SU-DHL-6 (cell line): Measurements from ENCODE around the gene DAAM2.

Experiments
- H2AFZ ChIP-seq: fragments of 200-600 bp; sonication (generic); 2 replicates; pipeline ENCODE4 v1.6.1; 2014; ENCODE audit warnings: low read depth, mild to moderate bottlenecking, moderate library complexity, mixed read lengths, antibody characterized with exemption, low read length; ENCODE audit not compliant: severe bottlenecking
- H3F3A ChIP-seq: fragments of 200-600 bp; shearing (Covaris generic); 2 replicates; pipeline ENCODE4 v1.6.0; 2016; ENCODE audit warnings: antibody characterized with exemption, mild to moderate bottlenecking; ENCODE audit not compliant: insufficient read depth
- H3K27ac ChIP-seq: fragments of 200-600 bp; sonication (generic); 2 replicates; pipeline ENCODE4 v1.5.1; 2016; ENCODE audit warnings: low read depth, mild to moderate bottlenecking, low read length, moderate library complexity, mixed read lengths
- H3K27me3 ChIP-seq: fragments of 200-600 bp; sonication (generic), shearing (Covaris generic); 2 replicates; pipeline ENCODE4 v1.6.0; 2014; ENCODE audit warnings: mild to moderate bottlenecking, low read length
- H3K36me3 ChIP-seq: fragments of 200-600 bp; sonication (generic); 2 replicates; pipeline ENCODE4 v1.6.1; 2014; ENCODE audit warnings: mild to moderate bottlenecking, low read length, mixed read lengths
- H3K4me2 ChIP-seq: fragments of 300-600, 200-600 bp; shearing (Covaris generic), sonication (generic); 2 replicates; pipeline ENCODE4 v1.6.0; 2014; ENCODE audit warnings: low read length, low read depth, mild to moderate bottlenecking; ENCODE audit not compliant: poor library complexity, severe bottlenecking
- H3K4me3 ChIP-seq: fragments of 200-600 bp; sonication (generic); 2 replicates; pipeline ENCODE4 v1.5.1; 2014; ENCODE audit warnings: antibody characterized with exemption, low read length, mild to moderate bottlenecking, mixed read lengths; ENCODE audit not compliant: insufficient read depth, poor library complexity, severe bottlenecking
- H3K79me2 ChIP-seq: fragments of 200-600 bp; sonication (generic); 2 replicates; pipeline ENCODE4 v1.6.1; 2014; ENCODE audit warnings: mild to moderate bottlenecking, low read length, moderate library complexity; ENCODE audit not compliant: insufficient read depth
- H3K9ac ChIP-seq: fragments of 200-600 bp; sonication (generic); 2 replicates; pipeline ENCODE4 v1.7.0; 2014; ENCODE audit warnings: mild to moderate bottlenecking, low read length
- H3K9me2 ChIP-seq: fragments of 200-600 bp; sonication (generic); replicated peaks from 2 replicates; pipeline ENCODE4 v1.6.1; 2014; ENCODE audit warnings: low read length; ENCODE audit not compliant: insufficient read depth
- H3K9me3 ChIP-seq: fragments of 200-600 bp; sonication (generic); 2 replicates; pipeline ENCODE4 v1.6.1; 2014; ENCODE audit warnings: low read length, mixed read lengths; ENCODE audit not compliant: insufficient read depth
- H4K20me1 ChIP-seq: fragments of 200-600 bp; sonication (generic); 2 replicates; pipeline ENCODE4 v1.6.1; 2014; ENCODE audit warnings: low read depth, mild to moderate bottlenecking, antibody characterized with exemption, low read length, moderate library complexity, mixed read lengths
- CTCF ChIP-seq: fragments of 200-600 bp; sonication (generic); IDR thresholded peaks from one replicate; pipeline ENCODE4 v1.5.1; 2017; ENCODE audit warnings: antibody characterized with exemption, mild to moderate bottlenecking, low read length, moderate library complexity; ENCODE audit not compliant: insufficient read depth, poor library complexity, severe bottlenecking
- EZH2phosphoT487 ChIP-seq: fragments of 200-600 bp; sonication (generic), shearing (Covaris generic); conservative IDR thresholded peaks from 2 replicates; pipeline ENCODE4 v1.6.1; 2018; ENCODE audit warnings: mild to moderate bottlenecking, antibody characterized with exemption, low read length, moderate library complexity, mixed read lengths

DAAM2 gene

GRCh38 chr6:39938773-39939654 lies 146.8 kb downstream of the DAAM2 start:
- H3F3A ChIP-seq = no peaks in the 10 kb centered on the region
- H3K79me2 ChIP-seq = no peaks in the 10 kb centered on the region
- no peak overlapping the region for H3K4me2 ChIP-seq
- H3K9me3 ChIP-seq = no peaks in the 10 kb centered on the region
- H3K9ac ChIP-seq = no peak overlapping the region
- H3K27me3 ChIP-seq = no peaks in the 10 kb centered on the region
- no peak overlapping the region for H3K4me3 ChIP-seq
- TF ChIP-seq CTCF (no peak), EZH2phosphoT487 (no peak)
- H3K36me3 ChIP-seq = no peaks in the 10 kb centered on the region
- no peak overlapping the region for H3K27ac ChIP-seq
- no peak overlapping the region for H2AFZ ChIP-seq
- H4K20me1 ChIP-seq = no peaks in the 10 kb centered on the region
- H3K9me2 ChIP-seq = no peaks in the 10 kb centered on the region

GRCh38 chr6:39941138-39941537 lies 149.0 kb downstream of the DAAM2 start:
- Histone ChIP-seq H3K4me3 (no peak overlapping the region), H2AFZ (no peak overlapping the region), H3K9me2 (no peaks in the 10 kb centered on the region), H4K20me1 (no peaks in the 10 kb centered on the region), H3F3A (no peaks in the 10 kb centered on the region), H3K27ac (no peak overlapping the region), H3K9ac (no peak overlapping the region), H3K36me3 (no peaks in the 10 kb centered on the region), H3K9me3 (no peaks in the 10 kb centered on the region), H3K4me2 (no peak overlapping the region), H3K79me2 (no peaks in the 10 kb centered on the region), H3K27me3 (no peaks in the 10 kb centered on the region)
- TF ChIP-seq CTCF (no peak), EZH2phosphoT487 (no peak)

- Histone ChIP-seq H3K27ac (no peak overlapping the region), H2AFZ (no peak overlapping the region), H3K4me2 (no peak overlapping the region), H3K9ac (no peak overlapping the region), H3K4me3 (no peak overlapping the region), H3K9me2 (no peaks in the 10 kb centered on the region), H3K79me2 (no peaks in the 10 kb centered on the region), H3F3A (no peaks in the 10 kb centered on the region), H3K36me3 (no peaks in the 10 kb centered on the region), H3K9me3 (no peaks in the 10 kb centered on the region), H4K20me1 (no peaks in the 10 kb centered on the region), H3K27me3 (no peaks in the 10 kb centered on the region)
- TF ChIP-seq CTCF = no peak
- no peak for TF ChIP-seq EZH2phosphoT487
Measured at GRCh38 chr6:39941820-39942219, 149.6 kb downstream of the DAAM2 start.
